A673 (cell line): ENCODE results near the gene FRMD4A.

Source experiments
- CTCF ChIP-seq: fragments of 300-800, 200-600 bp; sonication (generic); conservative IDR thresholded peaks from 2 replicates; pipeline ENCODE4 v1.5.1; 2017; ENCODE audit warnings: low read depth, mild to moderate bottlenecking, antibody characterized with exemption, low read length, moderate library complexity, mixed read lengths
- EZH2 ChIP-seq: fragments of 200-600 bp; sonication (generic); IDR thresholded peaks from 2 replicates; pipeline ENCODE4 v1.6.1; 2017; ENCODE audit warnings: borderline replicate concordance, low read depth, mild to moderate bottlenecking, mixed read lengths, antibody characterized with exemption, low read length; ENCODE audit not compliant: poor library complexity, severe bottlenecking

- TF ChIP-seq CTCF (no peak), EZH2 (no peak)
Observed at GRCh38 chr10:14129770-14130169, 201.0 kb downstream of the FRMD4A start.
